ENCODE results near the gene LETM1.

The LETM1 gene

DNA sequence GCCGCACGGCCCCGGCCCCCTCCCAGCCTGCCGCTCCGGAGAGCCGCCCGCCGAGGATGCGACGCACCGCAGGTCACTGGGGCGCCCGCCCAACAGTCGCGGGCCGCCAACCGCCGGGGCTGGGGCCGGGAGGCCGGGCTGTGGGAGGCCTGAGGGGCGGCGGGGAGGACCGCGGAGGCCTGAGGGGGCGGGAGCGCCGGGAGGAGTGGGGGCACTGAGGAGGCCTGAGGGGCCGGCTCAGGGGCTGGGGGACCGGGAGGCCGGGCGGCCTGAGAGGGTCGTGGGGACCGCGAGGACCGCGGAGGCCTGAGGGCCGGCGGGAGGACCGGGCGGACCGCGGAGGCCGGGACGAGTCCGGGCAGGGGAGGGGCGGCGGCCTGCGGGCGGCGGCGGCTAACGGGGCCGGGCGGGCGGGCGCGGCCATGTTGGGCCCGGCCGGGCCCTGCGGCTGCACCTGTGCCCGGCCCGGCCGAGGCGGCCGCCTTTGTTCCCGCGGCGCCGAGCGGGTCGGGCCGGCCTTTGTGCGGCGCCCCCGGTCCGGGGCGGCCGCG, 15.6 kb upstream of the LETM1 start:
- Mint-ChIP-seq H3K4me1 (peaks cover 25% of the 10 kb centered on the region), H3K27me3 (ENCODE audit: low read depth) (peaks cover 11% of the 10 kb centered on the region), H3K27ac (no peak overlapping the region), H3K4me3 (no peak overlapping the region), H3K9me3 (no peaks in the 10 kb centered on the region), H3K36me3 (ENCODE audit: low read depth) (no peaks in the 10 kb centered on the region)
- TF ChIP-seq, protein P1, sequence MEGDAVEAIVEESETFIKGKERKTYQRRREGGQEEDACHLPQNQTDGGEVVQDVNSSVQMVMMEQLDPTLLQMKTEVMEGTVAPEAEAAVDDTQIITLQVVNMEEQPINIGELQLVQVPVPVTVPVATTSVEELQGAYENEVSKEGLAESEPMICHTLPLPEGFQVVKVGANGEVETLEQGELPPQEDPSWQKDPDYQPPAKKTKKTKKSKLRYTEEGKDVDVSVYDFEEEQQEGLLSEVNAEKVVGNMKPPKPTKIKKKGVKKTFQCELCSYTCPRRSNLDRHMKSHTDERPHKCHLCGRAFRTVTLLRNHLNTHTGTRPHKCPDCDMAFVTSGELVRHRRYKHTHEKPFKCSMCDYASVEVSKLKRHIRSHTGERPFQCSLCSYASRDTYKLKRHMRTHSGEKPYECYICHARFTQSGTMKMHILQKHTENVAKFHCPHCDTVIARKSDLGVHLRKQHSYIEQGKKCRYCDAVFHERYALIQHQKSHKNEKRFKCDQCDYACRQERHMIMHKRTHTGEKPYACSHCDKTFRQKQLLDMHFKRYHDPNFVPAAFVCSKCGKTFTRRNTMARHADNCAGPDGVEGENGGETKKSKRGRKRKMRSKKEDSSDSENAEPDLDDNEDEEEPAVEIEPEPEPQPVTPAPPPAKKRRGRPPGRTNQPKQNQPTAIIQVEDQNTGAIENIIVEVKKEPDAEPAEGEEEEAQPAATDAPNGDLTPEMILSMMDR (IDR thresholded peaks at IDR 0.05; ENCODE audit: unreplicated experiment in 3 of 3) = no peak

DNA sequence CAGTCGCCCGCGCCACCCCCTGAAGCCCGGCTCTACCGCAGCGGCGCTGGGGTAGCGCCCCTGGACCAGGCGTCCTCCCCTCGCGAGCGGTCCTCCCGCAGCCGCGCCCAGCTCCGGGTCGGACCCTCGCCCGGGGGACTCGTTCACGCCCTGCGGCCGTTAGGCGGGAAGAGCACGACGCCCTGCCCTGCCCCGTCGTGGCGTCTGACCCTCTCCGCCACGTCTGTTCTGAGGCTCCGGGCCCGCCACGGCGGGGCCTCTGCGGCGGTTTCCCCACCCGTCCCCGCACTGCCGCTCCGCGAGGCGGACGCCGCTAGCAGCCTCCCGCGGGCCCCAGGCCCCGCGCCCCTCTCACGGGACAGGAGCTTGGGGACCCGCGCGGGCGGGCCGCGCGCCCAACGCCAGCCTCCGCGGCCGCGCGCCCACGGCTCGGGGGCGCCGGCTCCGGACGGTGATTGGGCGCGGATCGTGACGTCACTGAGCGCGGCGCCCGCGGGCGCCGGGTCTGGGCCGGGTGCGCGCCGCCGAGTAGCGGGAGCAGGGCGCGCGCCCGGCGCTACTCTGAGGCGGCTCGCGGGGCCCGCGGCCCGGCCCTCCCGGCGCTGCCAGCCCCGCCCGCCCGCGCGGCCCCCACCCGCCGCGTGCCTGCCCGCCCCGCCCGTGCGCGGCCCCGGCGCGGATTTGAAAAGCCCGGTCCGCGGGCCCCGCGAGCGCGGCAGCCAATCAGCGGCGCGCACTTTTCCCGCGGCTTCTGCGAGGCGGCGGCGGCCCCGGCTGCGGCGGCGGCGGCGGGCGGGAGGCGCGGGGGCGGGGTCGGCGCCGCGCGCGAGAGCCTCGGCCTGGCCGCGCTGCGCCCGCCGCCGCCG, 14.9 kb upstream of the LETM1 start, which contains the start of gene NSD2:
TSS of gene NSD2 (plus strand) at position 816 of the 866 bp plus-strand sequence. CDS start 29,262 bp downstream, outside the sequence.
- TF ChIP-seq, protein P1 (IDR thresholded peaks at IDR 0.05; ENCODE audit: unreplicated experiment in 3 of 3) = no peak
- Mint-ChIP-seq H3K27me3 (ENCODE audit: low read depth) (peaks cover 11% of the 10 kb centered on the region), H3K9me3 (no peaks in the 10 kb centered on the region), H3K36me3 (ENCODE audit: low read depth) (no peaks in the 10 kb centered on the region), H3K4me1 (peaks cover 26% of the 10 kb centered on the region), H3K4me3 (peak within 1 kb of the TSS; percentile 86 to 92 (median 89)), H3K27ac (peak within 1 kb of the TSS; percentile 93 to 97 (median 94))

DNA sequence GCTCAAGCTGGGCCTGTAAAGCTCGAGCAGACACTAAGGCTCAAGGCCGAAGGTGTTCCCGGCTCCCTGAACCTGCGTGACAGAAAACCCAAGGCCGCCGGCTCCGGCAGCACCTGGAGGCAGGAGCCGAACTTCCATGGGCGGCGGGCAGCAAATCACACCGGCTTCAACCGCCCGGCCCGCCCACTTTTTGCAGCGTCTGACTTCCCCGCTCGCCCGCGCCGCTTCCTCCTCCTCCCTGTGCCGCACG, 14.3 kb upstream of the LETM1 start:
- no peaks in the 10 kb centered on the region for H3K9me3 Mint-ChIP-seq
- H3K4me1 Mint-ChIP-seq = peaks cover 26% of the 10 kb centered on the region
- H3K36me3 Mint-ChIP-seq (ENCODE audit: low read depth) = no peaks in the 10 kb centered on the region
- peak overlapping the region; percentile 88 to 94 (median 88) for H3K27ac Mint-ChIP-seq
- H3K4me3 Mint-ChIP-seq = peak overlapping the region; percentile 86 to 92 (median 89)
- H3K27me3 Mint-ChIP-seq (ENCODE audit: low read depth) = peaks cover 11% of the 10 kb centered on the region
- TF ChIP-seq, protein P1 (IDR thresholded peaks at IDR 0.05; ENCODE audit: unreplicated experiment in 3 of 3) = no peak

DNA sequence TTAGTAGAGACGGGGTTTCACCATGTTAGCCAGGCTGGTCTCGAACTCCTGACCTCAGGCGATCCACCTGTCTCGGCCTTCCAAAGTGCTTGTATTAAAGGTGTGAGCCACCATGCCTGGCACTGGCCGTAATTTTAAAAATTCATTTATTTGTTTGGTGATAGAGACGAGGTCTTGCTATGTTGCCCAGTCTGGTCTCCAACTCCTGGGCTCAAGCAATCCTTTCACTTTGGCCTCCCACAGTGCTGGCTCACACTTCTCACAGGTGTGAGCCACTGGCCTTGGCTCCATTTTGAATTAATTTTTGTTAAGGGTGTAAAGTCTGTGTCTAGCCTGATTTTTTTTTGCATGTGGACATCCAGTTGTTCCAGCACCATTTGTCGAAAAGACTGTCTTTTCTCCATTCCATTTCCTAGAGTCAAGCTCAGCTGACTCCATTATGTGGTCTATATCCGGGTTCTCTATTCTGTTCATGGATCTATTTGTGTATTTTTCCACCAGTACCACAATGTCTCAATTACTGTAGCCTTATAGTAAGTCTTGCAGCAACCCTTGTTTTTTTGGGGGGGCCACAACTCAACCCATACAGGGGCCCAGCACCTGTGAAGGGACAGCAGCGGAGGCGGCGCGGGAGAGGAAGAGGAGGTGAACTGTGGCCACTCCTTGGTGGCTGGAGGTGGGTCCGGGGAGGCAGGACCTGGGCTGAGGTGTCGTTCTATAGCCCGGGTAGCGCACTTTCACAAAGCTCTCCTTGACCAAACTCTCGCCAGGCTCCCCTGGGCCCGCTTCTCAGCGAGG, 13.8 kb upstream of the LETM1 start:
- H3K27ac Mint-ChIP-seq = peak overlapping the region; percentile 88 to 94 (median 88)
- peaks cover 25% of the 10 kb centered on the region for H3K4me1 Mint-ChIP-seq
- peak overlapping the region; percentile 86 to 92 (median 89) for H3K4me3 Mint-ChIP-seq
- H3K9me3 Mint-ChIP-seq = no peaks in the 10 kb centered on the region
- peaks cover 11% of the 10 kb centered on the region for H3K27me3 Mint-ChIP-seq (ENCODE audit: low read depth)
- TF ChIP-seq, protein P1 (IDR thresholded peaks at IDR 0.05; ENCODE audit: unreplicated experiment in 3 of 3) = no peak
- H3K36me3 Mint-ChIP-seq (ENCODE audit: low read depth) = no peaks in the 10 kb centered on the region

DNA sequence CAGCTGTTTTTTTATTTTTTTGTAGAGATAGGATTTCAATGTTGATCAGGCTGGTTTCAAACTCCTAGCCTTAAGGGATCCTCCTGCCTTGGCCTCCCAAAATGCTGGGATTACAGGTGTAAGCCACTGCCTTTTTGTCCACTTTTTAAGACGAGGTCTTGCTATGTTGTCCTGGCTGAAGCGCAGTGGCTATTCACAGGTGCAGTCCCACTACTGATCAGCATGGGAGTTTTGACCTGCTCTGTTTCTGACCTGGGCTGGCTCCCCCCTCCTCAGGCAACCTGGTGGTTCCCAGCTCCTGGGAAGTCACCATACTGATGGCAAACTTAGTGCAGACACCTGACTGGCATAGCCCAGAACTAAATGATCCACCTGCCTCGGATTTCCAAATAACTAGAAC, 13.0 kb upstream of the LETM1 start:
- Mint-ChIP-seq H3K36me3 (ENCODE audit: low read depth) (no peaks in the 10 kb centered on the region), H3K27ac (peak overlapping the region in 2 of 3 experiments; percentile 71 to 77), H3K4me3 (peak overlapping the region; percentile 50 to 69 (median 56)), H3K9me3 (no peaks in the 10 kb centered on the region), H3K27me3 (ENCODE audit: low read depth) (peaks cover 11% of the 10 kb centered on the region), H3K4me1 (peaks cover 17% of the 10 kb centered on the region)
- TF ChIP-seq, protein P1 (IDR thresholded peaks at IDR 0.05; ENCODE audit: unreplicated experiment in 3 of 3) = no peak

Data from nephron (organoid).